ENCODE measurements around the gene MICU1.

The MICU1 gene

GRCh38 chr10:72322280-72323058 is 303.4 kb downstream of the MICU1 start:
- no peak for FAIRE-seq
- DNase-seq (ENCODE audit: extremely low spot score, insufficient read length, low read depth), result no peak

- FAIRE-seq, result no peak
- DNase-seq (ENCODE audit: extremely low spot score, insufficient read length, low read depth), result no peak
Observed at GRCh38 chr10:72322030-72322279, 303.9 kb downstream of the MICU1 start.

GRCh38 chr10:72321248-72322029 is 304.4 kb downstream of the MICU1 start:
- no peak for FAIRE-seq
- DNase-seq (ENCODE audit: extremely low spot score, insufficient read length, low read depth), result no peak

- FAIRE-seq, result peak; percentile 90
- DNase-seq (ENCODE audit: extremely low spot score, insufficient read length, low read depth), result peak; percentile 82
Observed at GRCh38 chr10:72320676-72321247, 305.1 kb downstream of the MICU1 start.

- FAIRE-seq (peak; percentile 65), DNase-seq (ENCODE audit: extremely low spot score, insufficient read length, low read depth) (no peak)
Observed at GRCh38 chr10:72319416-72320254, 306.2 kb downstream of the MICU1 start.

- no peak for DNase-seq (ENCODE audit: extremely low spot score, insufficient read length, low read depth)
- FAIRE-seq, result no peak
Observed at GRCh38 chr10:72318418-72319262, 307.2 kb downstream of the MICU1 start.

All from GM18507 (cell line).